H1 (cell line): ENCODE results near the gene PXMP4. TPM values are rescaled to one million over a fixed set of nuclear protein-coding genes. Genes with fewer than 3 reads are reported as not detected.

Experiments used
- CTCF ChIA-PET: fragments of 300-600 bp; sonication (Branson Sonifier 250); formaldehyde crosslinking; loops from one replicate; lab custom pipeline; 2021; ENCODE audit not compliant: partially characterized antibody; lab: Charles Lee
- POLR2A ChIA-PET: fragments of 300-600 bp; sonication (Branson Sonifier 250); formaldehyde crosslinking; loops from one replicate; lab custom pipeline; 2021; ENCODE audit warnings: inconsistent platforms; ENCODE audit not compliant: partially characterized antibody; lab: Charles Lee
- DNase-seq, 2 experiments: peaks; one replicate each; pipeline versions ENCODE4 v3.0.0 to v3.0.0-alpha.2; 2010 to 2022; ENCODE audit warnings: low spot score in 2 of 2, low read depth in 1 of 2, mixed read lengths in 1 of 2
- FAIRE-seq: peaks from 2 replicates; lab custom pipeline; 2011; peaks lifted over from hg19 to GRCh38; lab: Jason Lieb, UNC
- H2AFZ ChIP-seq: 2 replicates; pipeline ENCODE4 v1.8.1; 2012; ENCODE audit warnings: low read length, inconsistent platforms
- H2AK5ac ChIP-seq: 2 replicates; pipeline ENCODE4 v1.6.1; 2013; ENCODE audit warnings: low read depth, low read length
- H2BK120ac ChIP-seq: replicated peaks from 2 replicates; pipeline ENCODE3; 2013; ENCODE audit warnings: low read depth, low read length, inconsistent platforms
- H2BK12ac ChIP-seq: 2 replicates; pipeline ENCODE4 v1.6.1; 2013; ENCODE audit warnings: low read depth, low read length
- H2BK15ac ChIP-seq: 2 replicates; pipeline ENCODE4 v1.6.1; 2013; ENCODE audit warnings: low read length
- H2BK20ac ChIP-seq: 2 replicates; pipeline ENCODE4 v1.6.1; 2013; ENCODE audit warnings: low read length
- H2BK5ac ChIP-seq: 2 replicates; pipeline ENCODE4 v1.6.1; 2013; ENCODE audit warnings: low read depth, low read length
- H3K14ac ChIP-seq: 2 replicates; pipeline ENCODE4 v1.6.1; 2013; ENCODE audit warnings: inconsistent platforms; ENCODE audit not compliant: insufficient read length
- H3K18ac ChIP-seq: 2 replicates; pipeline ENCODE4 v1.6.1; 2013; ENCODE audit warnings: low read length; ENCODE audit errors: extremely low read depth
- H3K23ac ChIP-seq: 2 replicates; pipeline ENCODE4 v1.6.1; 2013; ENCODE audit warnings: inconsistent platforms; ENCODE audit not compliant: insufficient read length
- H3K23me2 ChIP-seq: 2 replicates; pipeline ENCODE4 v1.6.1; 2013; ENCODE audit warnings: low read depth, low read length
- H3K27ac ChIP-seq: 2 replicates; pipeline ENCODE4 v1.6.1; 2011; ENCODE audit warnings: low read depth, low read length, inconsistent platforms
- H3K27me3 ChIP-seq, 4 experiments: replicated peaks in 1 of 4; 1 replicate in 1 of 4; 2 replicates in 3 of 4; pipeline versions ENCODE4 v1.6.1 to v1.8.1; 2011 to 2013; ENCODE audit warnings: low read length in 3 of 4, mild to moderate bottlenecking in 3 of 4, inconsistent platforms in 2 of 4, mixed read lengths in 2 of 4, moderate library complexity in 1 of 4; ENCODE audit not compliant: control insufficient read depth in 3 of 4, insufficient read depth in 3 of 4; ENCODE audit errors: extremely low read depth in 1 of 4
- H3K36me3 ChIP-seq, 4 experiments: 2 replicates each; pipeline versions ENCODE4 v1.6.1 to v1.8.1; 2011 to 2013; ENCODE audit warnings: mild to moderate bottlenecking in 4 of 4, low read length in 3 of 4, moderate library complexity in 2 of 4, control low read depth in 1 of 4, inconsistent platforms in 1 of 4; ENCODE audit not compliant: insufficient read depth in 4 of 4, control insufficient read depth in 2 of 4
- H3K4ac ChIP-seq: replicated peaks from 2 replicates; pipeline ENCODE3; 2013; ENCODE audit warnings: low read length, low read depth, mixed read lengths, inconsistent platforms; ENCODE audit not compliant: insufficient read length
- H3K4me1 ChIP-seq, 4 experiments: replicated peaks in 1 of 4; 1 replicate in 1 of 4; 2 replicates in 3 of 4; pipeline versions ENCODE4 v1.6.1 to v1.8.1; 2011 to 2013; ENCODE audit warnings: low read length in 3 of 4, inconsistent platforms in 2 of 4, mixed read lengths in 1 of 4; ENCODE audit not compliant: insufficient read depth in 4 of 4, control insufficient read depth in 3 of 4
- H3K4me2 ChIP-seq, 2 experiments: 2 replicates each; pipeline versions ENCODE4 v1.6.1 to v1.8.1; 2011 to 2013; ENCODE audit warnings: low read depth in 2 of 2, low read length in 2 of 2, control low read depth in 1 of 2, inconsistent platforms in 1 of 2, mild to moderate bottlenecking in 1 of 2; ENCODE audit not compliant: insufficient read depth in 1 of 2
- H3K4me3 ChIP-seq, 4 experiments: fragments of 200-600, 300-600 bp in 1 of 4; sonication (generic), shearing (Covaris generic), sonication (Bioruptor Twin) in 1 of 4; 2 replicates each; pipeline versions ENCODE4 v1.5.1 to v1.8.1; 2011 to 2016; ENCODE audit warnings: low read length in 4 of 4, low read depth in 3 of 4, control low read depth in 2 of 4, inconsistent platforms in 2 of 4, mild to moderate bottlenecking in 2 of 4, mixed read lengths in 1 of 4, moderate library complexity in 1 of 4; ENCODE audit not compliant: insufficient read depth in 2 of 4; ENCODE audit errors: extremely low read depth in 1 of 4
- H3K56ac ChIP-seq: replicated peaks from 2 replicates; pipeline ENCODE3; 2013; ENCODE audit warnings: low read depth, mild to moderate bottlenecking, mixed read lengths, low read length, inconsistent platforms; ENCODE audit not compliant: insufficient read length
- H3K79me1 ChIP-seq: 2 replicates; pipeline ENCODE4 v1.6.1; 2013; ENCODE audit warnings: low read depth, low read length, control low read depth
- H3K79me2 ChIP-seq, 2 experiments: 2 replicates each; pipeline versions ENCODE4 v1.6.1 to v1.8.1; 2012 to 2013; ENCODE audit warnings: low read length in 2 of 2, mild to moderate bottlenecking in 2 of 2, inconsistent platforms in 1 of 2; ENCODE audit not compliant: insufficient read depth in 2 of 2, control insufficient read depth in 1 of 2
- H3K9ac ChIP-seq, 4 experiments: replicated peaks in 1 of 4; 1 replicate in 1 of 4; 2 replicates in 3 of 4; pipeline versions ENCODE4 v1.6.1 to v1.8.1; 2011 to 2013; ENCODE audit warnings: low read depth in 3 of 4, low read length in 3 of 4, control low read depth in 2 of 4, mild to moderate bottlenecking in 2 of 4, moderate library complexity in 2 of 4, inconsistent platforms in 1 of 4; ENCODE audit errors: extremely low read depth in 1 of 4
- H3K9me3 ChIP-seq, 2 experiments: 2 replicates each; pipeline versions ENCODE4 v1.6.1 to v1.8.1; 2012 to 2013; ENCODE audit warnings: mild to moderate bottlenecking in 2 of 2, moderate library complexity in 2 of 2, control low read depth in 1 of 2, inconsistent platforms in 1 of 2, low read depth in 1 of 2, low read length in 1 of 2, mixed read lengths in 1 of 2; ENCODE audit not compliant: insufficient read depth in 2 of 2
- H4K20me1 ChIP-seq, 2 experiments: replicated peaks in 1 of 2; 2 replicates each; pipeline versions ENCODE3 to v1.8.1; 2011 to 2013; ENCODE audit warnings: inconsistent platforms in 2 of 2, low read length in 2 of 2, mild to moderate bottlenecking in 1 of 2; ENCODE audit not compliant: insufficient read depth in 2 of 2, control insufficient read depth in 1 of 2
- H4K5ac ChIP-seq: 2 replicates; pipeline ENCODE4 v1.6.1; 2013; ENCODE audit warnings: low read length, low read depth, mixed read lengths, inconsistent platforms; ENCODE audit not compliant: insufficient read length
- H4K8ac ChIP-seq: 2 replicates; pipeline ENCODE4 v1.8.0; 2013; ENCODE audit warnings: mild to moderate bottlenecking, moderate library complexity, low read length, inconsistent platforms; ENCODE audit not compliant: insufficient read depth; ENCODE audit errors: extremely low read depth
- H4K91ac ChIP-seq: replicated peaks from 2 replicates; pipeline ENCODE3; 2013; ENCODE audit warnings: low read length, mixed read lengths, inconsistent platforms; ENCODE audit not compliant: insufficient read length
- BCL11A ChIP-seq, 2 experiments: IDR thresholded peaks; one replicate each; pipeline ENCODE4 v1.6.1; 2011; ENCODE audit warnings: low read depth in 2 of 2, low read length in 2 of 2, mild to moderate bottlenecking in 2 of 2
- CBX8 ChIP-seq: fragments of 300-800, 300-1000 bp; sonication (generic); IDR thresholded peaks from 2 replicates; pipeline ENCODE4 v1.7.1; 2016; ENCODE audit warnings: low read depth, low read length, borderline replicate concordance
- CTCF ChIP-seq, 3 experiments: IDR thresholded peaks; 1 replicate in 2 of 3; 2 replicates in 1 of 3; pipeline versions ENCODE4 v1.5.1 to v1.6.1; 2011; ENCODE audit warnings: low read length in 3 of 3, mild to moderate bottlenecking in 3 of 3, inconsistent platforms in 2 of 3, low read depth in 1 of 3, moderate library complexity in 1 of 3; ENCODE audit not compliant: insufficient read depth in 1 of 3; ENCODE audit errors: control extremely low read depth in 1 of 3
- HDAC2 ChIP-seq, 2 experiments: fragments of 300-600 bp in 1 of 2; sonication (generic) in 1 of 2; IDR thresholded peaks; 2 replicates each; pipeline ENCODE4 v1.6.1; 2011 to 2012; ENCODE audit warnings: low read depth in 2 of 2, low read length in 2 of 2, mild to moderate bottlenecking in 2 of 2, moderate library complexity in 2 of 2, borderline replicate concordance in 1 of 2, inconsistent platforms in 1 of 2
- JUN ChIP-seq: IDR thresholded peaks from 2 replicates; pipeline ENCODE4 v1.6.1; 2011; ENCODE audit warnings: low read depth, mild to moderate bottlenecking, improper control_type of control experiment, low read length
- KDM4A ChIP-seq: IDR thresholded peaks from one replicate; pipeline ENCODE4 v1.7.1; 2012; ENCODE audit warnings: low read depth, mild to moderate bottlenecking, moderate library complexity, low read length, inconsistent platforms; ENCODE audit not compliant: severe bottlenecking
- NRF1 ChIP-seq: IDR thresholded peaks from 2 replicates; pipeline ENCODE4 v1.6.1; 2011; ENCODE audit warnings: mild to moderate bottlenecking, low read depth, low read length, improper control_type of control experiment
- POLR2A ChIP-seq, 2 experiments: IDR thresholded peaks; 1 replicate in 1 of 2; 2 replicates in 1 of 2; pipeline ENCODE4 v1.6.1; 2011; ENCODE audit warnings: low read depth in 2 of 2, low read length in 2 of 2, mild to moderate bottlenecking in 2 of 2; ENCODE audit errors: control extremely low read depth in 1 of 2
- POU5F1 ChIP-seq: IDR thresholded peaks from 2 replicates; pipeline ENCODE4 v1.6.1; 2011; ENCODE audit warnings: low read depth, mild to moderate bottlenecking, low read length, moderate library complexity
- RFX5 ChIP-seq: IDR thresholded peaks from 2 replicates; pipeline ENCODE4 v1.6.1; 2011; ENCODE audit warnings: low read depth, low read length, improper control_type of control experiment, borderline replicate concordance
- SIX5 ChIP-seq: IDR thresholded peaks from 2 replicates; pipeline ENCODE4 v1.6.1; 2011; ENCODE audit warnings: mild to moderate bottlenecking, low read depth, low read length
- SUZ12 ChIP-seq: fragments of 200-600 bp; sonication (generic); IDR thresholded peaks from 2 replicates; pipeline ENCODE4 v1.6.1; 2012; ENCODE audit warnings: mild to moderate bottlenecking, inconsistent platforms, low read length, moderate library complexity, mixed read lengths
- WGBS, 2 experiments: shearing (Covaris generic) in 1 of 2; methylation state at CpG; one replicate each; pipeline versions ENCODE4 v1.1.6 to v1.1.7; 2013 to 2015; ENCODE audit warnings: low lambda C conversion rate in 2 of 2, mixed read lengths in 2 of 2, inconsistent platforms in 1 of 2, low coverage in 1 of 2, missing lambda C conversion rate in 1 of 2; ENCODE audit not compliant: insufficient replicate concordance in 2 of 2, insufficient coverage in 1 of 2, insufficient read length in 1 of 2; ENCODE audit errors: extremely low coverage in 1 of 2, missing lambda C conversion rate in 1 of 2; 5-methylcytosine and 5-hydroxymethylcytosine counted together
- polyA plus RNA-seq, 7 experiments: library from polyadenylated mRNA; depleted of rRNA in 3 of 7; stranded (reverse) in 5 of 7; unstranded in 2 of 7; fragments of >200 nt in 5 of 7; fragments of 200-250 nt in 2 of 7; gene quantifications; 1 replicate in 5 of 7; 2 replicates in 1 of 7; 4 replicates in 1 of 7; pipeline versions ENCODE4 v1.2.1 to v1.2.3, GENCODE V29; 2011 to 2013; ENCODE audit warnings: missing spikeins in 2 of 7, mixed read lengths in 2 of 7
- total RNA-seq: library from RNA; stranded (reverse); fragmentation: NEBNext Ultra II Directional; extraction: Animal tissue kit (Norgen Biotek cat#: 25700); gene quantifications from 2 replicates; pipeline ENCODE4 v1.2.1, GENCODE V29; 2021

Gene PXMP4
- total and polyA plus RNA-seq, 2 of the 8 experiments (the other 6 are each of a cell fraction or from before 2014, with no cell fraction given) = 3.3 to 3.4 TPM

- Histone ChIP-seq H3K36me3 (peaks cover 0 to 8% (median 0%) of the 10 kb centered on the region in 4 experiments; a peak in 4 of 8 replicates), H2BK20ac (no peak overlapping the region), H2BK12ac (no peak overlapping the region), H4K91ac (no peak overlapping the region), H3K56ac (no peak overlapping the region), H2AK5ac (no peak overlapping the region), H3K79me1 (no peaks in the 10 kb centered on the region), H3K9me3 (no peaks in the 10 kb centered on the region; a peak in 1 of 4 replicates), H2AFZ (no peak overlapping the region), H4K5ac (no peak overlapping the region), H2BK120ac (no peak overlapping the region), H2BK5ac (no peak overlapping the region; the same call in 1 of the 2 replicates), H3K79me2 (no peaks in the 10 kb centered on the region), H2BK15ac (no peak overlapping the region), H3K27ac (no peak overlapping the region), H3K4me1 (peaks cover 0 to 2% (median 0%) of the 10 kb centered on the region in 4 experiments; a peak in 2 of 7 replicates), H3K4me3 (no peak overlapping the region), H3K27me3 (no peaks in the 10 kb centered on the region), H4K20me1 (no peaks in the 10 kb centered on the region), H3K23ac (no peak overlapping the region), H3K23me2 (no peaks in the 10 kb centered on the region), H3K14ac (no peak overlapping the region), H3K4me2 (no peak overlapping the region), H3K9ac (no peak overlapping the region), H3K4ac (no peak overlapping the region), H3K18ac (no peak overlapping the region), H4K8ac (no peak overlapping the region)
- DNase-seq (no peak), FAIRE-seq (no peak)
- POLR2A ChIA-PET = no interaction called here
- CTCF ChIA-PET = interaction anchor here (0.7 to 1.1 kb wide), 3 partner anchors 11 to 316 kb away, joined by 3 to 4 read pairs (median 3); no protein-coding TSS in a partner anchor
- WGBS, 2 experiments = 92% methylated on average over 4 of the region's 7 CpGs; no CpG with 5 or more reads in 1 of the 2 experiments
- no peak for TF ChIP-seq KDM4A
- no peak for TF ChIP-seq HDAC2 (IDR thresholded peaks at IDR 0.05; ENCODE audit: borderline replicate concordance in 1 of 2, low read depth in 2 of 2, low read length in 2 of 2)
- TF ChIP-seq RFX5 = no peak
- no peak for TF ChIP-seq SUZ12
- no peak for TF ChIP-seq CBX8
- no peak for TF ChIP-seq POLR2A (IDR thresholded peaks at IDR 0.05; ENCODE audit: control extremely low read depth in 1 of 2, low read depth in 2 of 2, low read length in 2 of 2)
- TF ChIP-seq BCL11A (IDR thresholded peaks at IDR 0.05; ENCODE audit: low read depth in 2 of 2, low read length in 2 of 2) = no peak
- TF ChIP-seq POU5F1 = no peak
- TF ChIP-seq NRF1 = no peak
- no peak for TF ChIP-seq JUN
- no peak for TF ChIP-seq SIX5
- no peak for TF ChIP-seq CTCF (IDR thresholded peaks at IDR 0.05; ENCODE audit: control extremely low read depth in 1 of 3, insufficient read depth in 1 of 3, low read depth in 1 of 3, low read length in 3 of 3)
Observed at GRCh38 chr20:33753143-33753542, 33.0 kb upstream of the PXMP4 start.
